CD4-positive, alpha-beta T cell treated with Interleukin-6 for 4 hours (primary cell): Measurements from ENCODE around the gene SPPL2C.

ENCODE experiments used
- DNase-seq: peaks from one replicate; pipeline ENCODE4 v3.0.0-alpha.2; 2020; ENCODE audit warnings: mixed read lengths

The SPPL2C gene

DNA sequence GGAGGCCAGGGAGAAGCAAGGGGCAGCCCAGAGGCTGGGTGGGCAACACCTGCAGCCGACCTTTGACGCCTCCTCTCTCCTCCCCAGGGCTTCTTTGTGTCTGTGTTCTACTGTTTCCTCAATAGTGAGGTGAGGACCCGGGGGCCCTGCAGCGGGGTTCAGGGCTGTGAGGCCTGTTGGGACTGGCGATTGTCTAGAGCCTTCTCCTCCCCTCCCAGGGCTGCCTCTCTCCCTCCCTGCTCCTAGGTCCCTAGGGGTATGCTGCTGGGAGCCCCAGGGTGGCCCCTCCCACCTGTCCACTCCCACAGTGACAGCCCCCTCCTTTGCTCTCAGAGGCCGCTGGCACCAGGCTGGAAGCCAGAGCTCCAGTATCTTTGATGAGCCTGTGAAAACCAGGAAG lies 10.8 kb upstream of the SPPL2C start:
- DNase-seq = no peak

- DNase-seq = no peak
Measured at GRCh38 chr17:45834471-45835396, 9.9 kb upstream of the SPPL2C start.

GRCh38 chr17:45835481-45835880 lies 9.2 kb upstream of the SPPL2C start:
- no peak for DNase-seq

DNA sequence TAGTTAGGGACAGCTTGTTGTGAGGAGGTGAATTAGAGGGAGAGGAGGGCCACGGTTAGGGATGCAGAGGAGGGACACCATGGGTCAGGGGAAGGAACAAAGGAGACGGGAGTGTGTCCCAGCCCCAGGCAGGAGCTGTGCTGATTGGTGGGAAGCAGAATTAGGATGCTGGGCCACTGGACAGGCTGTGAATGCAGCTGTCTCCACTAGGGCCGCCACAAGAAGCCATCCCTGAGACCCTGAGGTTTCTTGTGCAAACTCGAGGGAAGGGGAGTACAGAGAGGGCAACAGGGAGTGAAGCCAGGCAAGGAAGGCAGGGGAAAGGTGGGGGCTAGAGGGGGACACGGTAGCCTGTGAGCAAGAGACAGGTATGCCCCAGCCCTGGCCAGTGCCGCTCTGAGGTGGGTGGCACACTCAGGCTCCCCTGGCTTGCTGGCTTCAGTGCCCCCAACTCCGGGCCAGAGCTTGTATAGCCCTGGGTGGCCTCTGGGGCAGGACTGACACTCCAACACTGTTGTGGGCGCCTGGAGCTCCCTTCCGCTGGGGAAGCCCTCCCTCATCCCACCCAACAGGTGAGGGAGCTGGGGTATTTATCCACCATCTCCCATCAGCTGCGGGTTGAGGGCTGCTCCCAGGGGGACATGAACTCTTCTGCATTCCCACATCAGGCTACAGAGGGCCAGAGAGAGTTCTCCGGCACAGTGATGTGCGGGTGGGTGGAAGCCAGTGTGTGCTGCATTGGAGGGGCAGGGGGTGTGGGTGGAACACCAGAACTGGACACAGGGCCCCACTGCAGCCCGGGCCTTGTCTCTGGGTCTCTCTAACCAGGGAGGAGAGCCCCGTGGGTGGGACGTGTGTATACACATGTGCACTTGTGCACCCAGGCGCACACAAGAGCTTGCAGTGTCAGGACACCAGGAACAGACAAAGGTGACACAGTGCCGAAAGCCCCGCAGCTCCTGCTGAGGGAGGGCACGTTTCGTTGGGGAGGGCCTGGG lies 8.3 kb upstream of the SPPL2C start:
- no peak for DNase-seq

DNA sequence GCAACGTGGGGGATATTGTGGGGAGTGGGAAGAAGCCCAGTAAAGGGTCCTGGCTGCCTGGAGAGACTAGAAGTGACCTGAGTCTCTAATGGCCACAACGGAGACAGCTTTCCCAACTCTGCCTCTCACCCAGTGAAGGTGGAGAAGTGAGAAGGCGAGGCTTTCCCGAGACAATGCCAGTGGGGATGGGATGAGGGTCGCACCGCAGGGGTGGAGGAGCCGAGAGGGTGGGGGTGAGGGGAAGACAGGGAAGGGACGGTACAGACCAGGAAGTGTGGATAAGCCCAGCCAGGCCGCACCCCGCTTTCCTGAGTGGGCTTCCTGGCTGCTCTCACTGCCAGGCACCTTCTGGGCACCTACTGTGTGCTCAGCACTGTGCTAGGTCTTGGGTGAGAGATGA lies 7.5 kb upstream of the SPPL2C start:
- no peak for DNase-seq

DNA sequence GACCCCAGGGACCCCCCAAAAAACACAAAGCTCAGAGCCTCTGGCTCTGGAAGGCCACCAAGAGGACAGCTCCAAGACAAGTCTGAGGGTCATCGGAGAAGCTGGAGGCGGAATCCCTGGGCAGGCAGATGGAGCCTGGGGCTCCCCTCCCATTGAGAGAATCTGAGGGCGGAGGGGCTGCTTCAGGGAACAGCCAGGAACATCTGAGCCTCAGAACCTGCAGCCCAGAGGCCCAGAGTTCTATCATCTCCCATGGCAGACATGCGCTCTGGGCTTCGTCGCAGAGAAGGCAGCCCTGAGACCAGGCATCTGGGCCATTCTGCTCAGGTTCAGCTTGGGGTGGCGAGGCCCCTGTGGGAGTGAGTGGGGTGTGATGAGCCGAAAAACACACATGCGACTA lies 7.1 kb upstream of the SPPL2C start:
- no peak for DNase-seq

DNA sequence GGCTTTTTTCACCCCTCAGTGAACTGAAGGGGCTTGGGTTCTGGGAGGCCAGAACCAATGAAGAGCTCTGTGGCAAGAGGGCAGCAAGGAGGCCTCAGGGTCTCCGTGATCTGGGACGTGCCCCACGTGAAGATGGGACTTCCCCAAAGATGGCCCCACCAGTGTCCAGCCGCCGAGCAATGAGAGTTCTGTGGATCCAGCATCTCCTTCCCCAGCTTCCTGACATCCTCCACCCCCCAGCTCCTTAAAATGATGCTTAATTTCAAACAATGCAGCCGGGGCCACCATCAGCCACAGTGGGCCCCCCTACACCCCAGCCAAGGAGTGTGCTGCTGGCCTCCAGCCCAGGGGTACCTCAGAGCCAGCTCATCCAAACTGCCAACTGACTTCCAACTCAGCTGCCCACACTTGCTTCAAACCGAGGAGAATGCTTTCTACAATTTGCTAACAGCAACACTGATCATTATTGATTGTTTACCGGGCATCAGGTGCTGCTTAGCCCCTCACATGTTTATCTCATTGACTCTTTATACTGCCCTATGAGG lies 5.9 kb upstream of the SPPL2C start:
- no peak for DNase-seq

DNA sequence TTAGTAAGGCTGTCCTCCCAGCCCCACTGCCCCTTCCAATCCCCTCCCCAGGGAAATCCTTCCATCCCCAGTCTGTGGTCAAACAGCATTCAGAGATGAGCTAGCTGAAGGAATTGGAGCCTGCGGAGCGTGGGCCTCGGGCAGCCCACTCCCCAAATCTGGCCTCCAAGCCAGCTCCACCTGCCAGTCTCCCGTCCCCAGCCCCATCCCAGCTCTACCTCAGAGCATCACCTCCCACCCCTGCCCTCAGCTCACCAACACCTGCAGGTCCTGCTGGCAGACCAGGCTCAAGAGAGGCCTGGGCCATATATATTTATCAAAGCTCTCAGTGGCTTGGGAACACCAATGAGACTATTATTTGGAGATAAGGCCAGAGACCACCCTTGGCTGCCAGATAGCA lies 5.2 kb upstream of the SPPL2C start:
- no peak for DNase-seq

GRCh38 chr17:45841186-45841585 lies 3.5 kb upstream of the SPPL2C start:
- no peak for DNase-seq

DNA sequence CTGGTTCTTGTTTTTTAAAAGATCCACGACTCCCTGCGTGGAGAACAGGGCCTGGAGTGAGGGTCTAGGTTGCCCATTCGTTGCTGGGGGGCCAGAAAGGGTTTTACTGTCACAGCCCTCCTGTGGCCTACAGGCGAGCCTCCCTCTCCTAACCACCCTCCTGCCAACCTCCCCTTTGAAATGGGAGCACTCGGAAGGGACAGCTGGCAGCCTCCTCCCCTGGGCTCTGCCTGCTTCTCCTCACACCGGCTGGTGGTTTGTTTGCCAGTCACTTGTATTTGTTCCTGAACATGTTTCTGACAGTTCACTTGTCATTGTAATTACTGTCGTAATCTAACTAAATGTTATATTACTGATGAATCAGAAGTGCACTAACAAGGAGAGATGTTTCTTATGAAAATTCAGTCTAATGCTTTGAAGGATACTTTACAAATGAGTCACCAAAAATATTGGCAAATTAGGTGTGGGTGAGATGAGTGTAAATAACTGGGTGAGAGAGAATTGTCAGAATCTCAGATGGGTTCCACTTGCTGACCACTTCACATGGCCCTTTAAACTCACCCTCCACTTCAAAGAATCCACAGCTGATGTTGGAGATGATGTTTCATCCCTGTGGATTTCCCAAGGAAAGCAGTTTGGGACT lies 2.7 kb upstream of the SPPL2C start:
- DNase-seq = no peak

GRCh38 chr17:45843722-45844121 lies 959 bp upstream of the SPPL2C start:
- no peak for DNase-seq

DNA sequence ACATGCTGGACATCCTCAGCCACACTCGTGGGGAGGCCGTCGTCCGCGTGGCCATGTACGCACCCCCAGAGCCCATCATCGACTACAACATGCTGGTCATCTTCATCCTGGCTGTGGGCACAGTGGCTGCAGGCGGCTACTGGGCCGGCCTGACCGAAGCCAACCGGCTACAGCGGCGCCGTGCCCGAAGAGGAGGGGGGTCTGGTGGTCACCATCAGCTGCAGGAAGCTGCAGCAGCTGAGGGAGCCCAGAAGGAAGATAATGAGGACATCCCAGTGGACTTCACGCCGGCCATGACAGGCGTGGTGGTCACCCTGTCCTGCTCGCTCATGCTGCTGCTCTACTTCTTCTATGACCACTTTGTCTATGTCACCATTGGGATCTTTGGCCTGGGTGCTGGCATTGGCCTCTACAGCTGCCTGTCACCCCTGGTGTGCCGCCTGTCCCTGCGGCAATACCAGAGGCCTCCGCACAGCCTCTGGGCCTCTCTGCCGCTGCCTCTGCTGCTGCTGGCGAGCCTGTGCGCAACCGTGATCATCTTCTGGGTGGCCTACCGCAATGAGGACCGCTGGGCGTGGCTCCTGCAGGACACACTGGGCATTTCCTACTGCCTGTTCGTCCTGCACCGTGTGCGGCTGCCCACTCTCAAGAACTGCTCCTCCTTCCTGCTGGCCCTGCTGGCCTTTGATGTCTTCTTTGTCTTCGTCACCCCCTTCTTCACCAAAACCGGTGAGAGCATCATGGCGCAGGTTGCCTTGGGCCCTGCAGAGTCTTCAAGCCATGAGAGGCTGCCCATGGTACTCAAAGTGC lies 900 bp downstream of the SPPL2C start:
- DNase-seq = no peak

DNA sequence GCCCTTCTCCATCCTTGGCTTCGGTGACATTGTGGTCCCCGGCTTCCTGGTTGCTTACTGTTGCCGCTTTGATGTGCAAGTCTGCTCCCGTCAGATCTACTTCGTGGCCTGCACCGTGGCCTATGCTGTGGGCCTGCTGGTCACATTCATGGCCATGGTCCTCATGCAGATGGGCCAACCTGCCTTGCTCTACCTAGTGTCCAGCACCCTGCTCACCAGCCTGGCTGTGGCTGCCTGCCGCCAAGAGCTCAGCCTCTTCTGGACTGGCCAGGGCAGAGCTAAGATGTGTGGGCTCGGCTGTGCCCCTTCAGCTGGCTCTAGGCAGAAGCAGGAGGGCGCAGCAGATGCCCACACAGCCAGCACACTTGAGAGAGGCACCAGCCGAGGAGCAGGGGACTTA lies 1.5 kb downstream of the SPPL2C start:
- DNase-seq = no peak

- no peak for DNase-seq
Measured at GRCh38 chr17:45846646-45847045, 2.0 kb downstream of the SPPL2C start.

GRCh38 chr17:45847101-45847500 lies 2.4 kb downstream of the SPPL2C start:
- no peak for DNase-seq

- no peak for DNase-seq
Measured at GRCh38 chr17:45847747-45848146, 3.1 kb downstream of the SPPL2C start.

GRCh38 chr17:45848405-45848804 lies 3.7 kb downstream of the SPPL2C start:
- DNase-seq = no peak

GRCh38 chr17:45848868-45849535 lies 4.3 kb downstream of the SPPL2C start:
- no peak for DNase-seq

GRCh38 chr17:45849536-45849990 lies 4.9 kb downstream of the SPPL2C start:
- no peak for DNase-seq

- DNase-seq = no peak
Measured at GRCh38 chr17:45850011-45850410, 5.3 kb downstream of the SPPL2C start.

- DNase-seq = no peak
Measured at GRCh38 chr17:45850468-45850867, 5.8 kb downstream of the SPPL2C start.
